ENCODE data around the gene GYS1.
A peak's percentile ranks its signal among the peaks of the same experiment; 100 is the strongest.

The GYS1 gene

DNA sequence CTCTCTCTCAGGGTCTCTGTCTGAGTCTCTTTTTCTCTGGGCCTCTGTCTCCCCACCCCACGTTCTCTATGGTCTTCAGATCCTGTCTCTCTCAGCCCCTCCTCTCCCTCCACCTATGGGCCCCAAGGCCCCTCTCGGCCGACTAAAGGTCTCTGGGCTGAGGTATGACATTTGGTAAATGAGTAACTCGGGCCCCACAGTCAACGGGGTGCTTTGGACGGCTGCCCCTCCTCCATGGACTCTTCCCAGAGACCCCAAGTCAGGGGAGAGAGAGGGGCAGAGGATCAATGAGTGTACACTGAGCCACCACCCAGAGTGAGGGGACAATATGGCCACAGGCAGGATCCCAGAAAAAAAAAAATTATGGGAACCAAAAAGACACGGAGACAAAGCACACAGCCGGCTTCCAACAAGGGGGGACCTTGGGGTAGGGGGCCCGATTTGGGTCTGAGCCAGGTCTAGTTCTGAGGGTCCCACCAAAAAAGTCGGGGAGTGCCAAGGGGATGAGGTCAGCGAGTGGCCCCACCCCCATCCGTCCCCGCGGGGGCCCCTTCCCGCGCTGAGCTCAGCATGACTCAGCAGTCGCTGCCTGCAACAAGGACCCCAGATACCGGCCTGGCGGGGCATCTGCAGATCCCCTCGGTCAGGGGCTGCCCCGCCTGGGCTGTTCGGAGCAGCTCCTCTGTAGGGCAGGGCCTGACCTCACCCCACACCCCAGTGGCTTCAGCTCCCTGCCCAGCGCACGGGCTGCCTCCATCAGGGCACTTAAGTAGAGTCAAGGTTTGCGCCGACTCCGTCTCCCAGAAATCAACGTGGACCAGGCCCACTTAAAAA, 29.5 kb downstream of the GYS1 start:
- DNase-seq (ENCODE audit: low spot score): peak; percentile 82

DNA sequence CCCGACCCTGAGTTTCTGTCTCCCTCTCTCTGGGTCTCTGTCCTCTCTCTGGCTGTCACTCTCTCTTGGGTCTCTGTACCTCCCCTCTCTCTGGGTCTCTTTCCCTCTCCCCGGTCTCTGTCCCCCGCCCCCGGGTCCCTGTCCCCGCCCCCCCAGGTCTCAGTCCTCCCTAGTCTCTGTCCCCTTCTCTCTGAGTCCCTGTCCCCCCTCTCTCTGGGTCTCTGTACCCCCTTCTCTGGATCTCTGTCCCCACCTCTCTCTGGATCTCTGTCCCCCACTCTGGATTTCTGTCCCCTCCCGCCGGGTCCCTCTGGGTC, 30.3 kb downstream of the GYS1 start:
- no peak for DNase-seq (ENCODE audit: low spot score)

DNA sequence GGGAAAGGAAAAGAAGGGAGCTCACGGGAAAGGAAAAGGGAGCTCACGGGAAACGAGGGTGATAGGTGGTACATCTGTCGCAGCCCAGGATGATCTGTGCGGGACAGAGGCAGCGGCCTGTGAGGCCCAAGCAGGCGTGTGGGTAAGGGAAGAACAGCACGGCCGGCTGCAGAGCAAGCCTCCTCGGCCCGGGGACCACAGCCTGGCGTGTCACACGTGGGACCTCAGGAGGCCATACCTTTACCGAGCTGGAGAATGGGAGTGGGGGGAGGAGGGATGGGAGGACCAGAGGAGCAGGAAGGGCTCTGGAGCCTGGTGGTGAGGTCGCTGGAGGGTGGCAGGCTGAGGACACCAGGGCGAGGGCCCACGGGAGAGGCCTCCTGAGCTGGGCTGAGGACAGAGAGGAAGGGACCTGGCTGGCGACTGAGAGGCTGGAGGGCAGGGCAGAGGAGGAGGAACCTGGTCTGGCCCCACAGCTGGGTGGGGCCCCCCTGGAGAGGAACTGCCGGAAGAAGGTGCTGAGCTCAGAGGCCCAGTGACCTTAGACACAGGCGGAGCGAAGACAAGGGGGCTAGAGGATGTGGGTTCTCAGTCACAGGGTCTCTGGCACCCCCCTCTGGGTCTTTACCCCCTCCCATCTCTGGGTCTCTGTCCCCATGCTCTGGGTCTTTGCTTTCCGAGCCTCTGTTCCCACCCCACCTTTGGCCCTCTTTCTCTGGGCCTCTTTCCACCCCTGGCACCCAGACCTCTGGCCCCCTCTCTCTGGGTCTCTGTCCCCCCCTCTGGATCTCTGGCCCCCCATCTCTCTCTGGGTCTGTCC, 30.9 kb downstream of the GYS1 start:
- no peak for DNase-seq (ENCODE audit: low spot score)

DNA sequence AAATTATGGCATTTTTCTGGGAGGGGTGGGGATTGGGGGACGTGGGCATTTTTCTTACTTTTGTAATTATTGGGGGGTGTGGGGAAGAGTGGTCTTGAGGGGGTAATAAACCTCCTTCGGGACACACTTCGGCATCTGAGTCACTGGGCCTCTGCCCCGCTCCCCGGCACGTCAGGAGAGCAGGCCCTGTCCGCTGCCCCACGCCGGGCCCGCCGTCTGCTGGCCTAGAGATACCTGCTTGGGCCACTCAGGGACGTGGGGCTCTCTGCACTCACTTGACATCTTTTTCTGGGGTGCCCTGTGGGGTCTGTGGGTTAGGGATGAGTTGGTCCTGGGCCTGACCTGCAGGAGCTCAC, 31.5 kb downstream of the GYS1 start:
- DNase-seq (ENCODE audit: low spot score): no peak

DNA sequence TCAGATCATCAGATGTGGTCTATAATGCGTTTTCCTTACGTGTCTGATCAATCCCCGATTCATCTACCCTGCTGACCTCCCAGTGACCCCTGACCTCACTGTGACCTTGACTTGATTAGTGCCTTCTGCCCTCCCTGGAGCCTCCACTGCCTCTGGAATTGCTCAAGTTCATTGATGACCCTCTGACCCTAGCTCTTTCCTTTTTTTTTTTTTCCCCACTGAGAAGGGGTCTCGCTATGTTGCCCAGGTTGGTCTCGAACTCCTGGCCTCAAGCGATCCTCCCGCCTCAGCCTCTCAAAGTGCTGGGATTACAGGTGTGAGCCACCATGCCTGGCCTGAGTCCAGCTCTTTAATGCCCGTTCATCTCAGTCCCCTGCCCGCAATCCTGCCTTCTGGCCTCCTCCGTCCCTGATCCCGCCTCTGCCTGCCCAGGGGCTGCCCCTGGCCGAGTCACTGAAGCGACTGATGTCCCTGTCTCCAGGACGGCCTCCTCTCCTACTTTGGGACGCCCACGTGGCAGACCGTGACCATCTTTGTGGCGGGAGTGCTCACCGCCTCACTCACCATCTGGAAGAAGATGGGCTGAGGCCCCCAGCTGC, 32.0 kb downstream of the GYS1 start:
- DNase-seq (ENCODE audit: low spot score): no peak

DNA sequence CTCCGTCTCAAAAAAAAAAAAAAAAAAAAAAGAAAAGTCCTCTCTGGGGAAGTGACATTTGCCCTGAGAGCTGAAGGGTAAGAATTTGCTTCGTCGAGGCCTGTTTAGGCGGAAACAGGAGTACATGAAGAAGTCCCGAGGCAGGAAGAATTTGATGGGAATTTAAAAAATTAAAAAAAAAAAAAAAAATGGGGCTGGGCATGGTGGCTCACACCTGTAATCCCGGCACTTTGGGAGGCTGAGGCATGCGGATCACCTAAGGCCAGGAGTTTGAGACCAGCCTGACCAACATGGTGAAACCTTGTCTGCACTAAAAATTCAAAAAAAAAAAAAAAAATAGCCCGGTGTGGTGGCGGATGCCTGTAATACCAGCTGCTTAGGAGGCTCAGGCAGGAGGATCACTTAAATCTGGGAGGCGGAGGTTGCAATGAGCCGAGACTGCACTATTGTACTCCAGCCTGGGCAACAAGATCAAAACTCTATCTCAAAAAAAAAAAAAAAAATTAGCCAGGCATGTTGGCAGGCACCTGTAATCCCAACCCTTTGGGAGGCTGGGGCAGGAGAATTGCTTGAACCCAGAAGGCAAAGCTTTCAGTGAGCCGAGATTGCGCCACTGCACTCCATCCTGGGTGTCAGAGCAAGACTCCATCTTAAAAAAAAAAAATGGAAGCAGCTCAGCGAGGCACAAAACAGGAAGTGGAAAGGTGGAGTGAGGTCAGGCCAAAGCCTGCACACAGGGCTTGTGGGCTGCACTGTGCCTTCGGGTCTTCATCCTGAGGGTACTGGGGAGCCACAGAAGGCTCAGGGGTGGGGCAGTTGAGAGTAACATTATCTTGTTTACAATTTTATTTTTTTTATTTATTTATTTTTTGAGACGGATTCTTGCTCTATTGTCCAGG, 33.5 kb downstream of the GYS1 start:
- DNase-seq (ENCODE audit: low spot score): no peak

DNA sequence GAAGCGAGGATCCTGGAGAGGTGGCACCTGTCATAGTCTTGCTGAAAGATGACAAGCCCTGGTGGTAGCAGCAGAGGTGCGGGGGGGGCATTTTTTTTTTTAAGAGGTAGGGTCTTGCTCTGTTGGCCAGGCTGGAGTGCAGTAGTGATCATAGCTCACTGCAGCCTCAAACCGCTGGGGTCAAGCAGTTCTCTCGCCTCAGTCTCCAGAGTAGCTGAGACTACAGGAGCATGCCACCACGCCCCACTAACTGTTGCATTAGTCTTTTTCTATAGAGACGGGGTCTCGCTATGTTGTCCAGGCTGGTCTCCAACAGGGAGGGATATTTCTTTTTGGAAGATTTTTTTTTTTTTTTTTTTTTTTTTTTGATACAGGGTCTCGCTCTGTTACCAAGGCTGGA, 35.1 kb downstream of the GYS1 start:
- no peak for DNase-seq (ENCODE audit: low spot score)

DNA sequence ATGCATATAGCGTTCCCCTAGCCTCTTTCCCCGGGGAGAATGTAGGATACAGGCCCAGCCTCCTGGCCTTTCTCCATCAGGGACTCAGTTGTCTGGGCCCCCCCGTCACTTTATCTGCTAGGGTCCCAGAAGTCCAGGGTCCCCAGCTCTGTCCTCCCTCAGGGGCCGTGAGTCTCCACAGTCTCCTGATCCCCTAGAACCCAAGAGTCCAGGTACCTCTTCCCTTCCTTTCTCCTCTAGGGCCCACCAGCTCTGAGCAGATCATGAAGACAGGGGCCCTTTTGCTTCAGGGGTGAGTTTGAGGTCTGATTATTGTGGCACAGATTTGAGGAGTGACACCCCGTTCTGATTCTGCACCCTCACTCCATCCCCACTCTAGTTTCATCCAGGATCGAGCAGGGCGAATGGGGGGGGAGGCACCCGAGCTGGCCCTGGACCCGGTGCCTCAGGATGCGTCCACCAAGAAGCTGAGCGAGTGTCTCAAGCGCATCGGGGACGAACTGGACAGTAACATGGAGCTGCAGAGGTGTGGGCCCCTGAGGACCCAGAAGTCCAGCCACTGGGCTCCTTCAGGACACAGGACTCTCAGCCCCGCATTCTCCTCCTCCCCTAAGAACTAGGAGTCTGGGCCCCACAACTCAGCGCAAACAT, 37.7 kb downstream of the GYS1 start:
- DNase-seq (ENCODE audit: low spot score): no peak

DNA sequence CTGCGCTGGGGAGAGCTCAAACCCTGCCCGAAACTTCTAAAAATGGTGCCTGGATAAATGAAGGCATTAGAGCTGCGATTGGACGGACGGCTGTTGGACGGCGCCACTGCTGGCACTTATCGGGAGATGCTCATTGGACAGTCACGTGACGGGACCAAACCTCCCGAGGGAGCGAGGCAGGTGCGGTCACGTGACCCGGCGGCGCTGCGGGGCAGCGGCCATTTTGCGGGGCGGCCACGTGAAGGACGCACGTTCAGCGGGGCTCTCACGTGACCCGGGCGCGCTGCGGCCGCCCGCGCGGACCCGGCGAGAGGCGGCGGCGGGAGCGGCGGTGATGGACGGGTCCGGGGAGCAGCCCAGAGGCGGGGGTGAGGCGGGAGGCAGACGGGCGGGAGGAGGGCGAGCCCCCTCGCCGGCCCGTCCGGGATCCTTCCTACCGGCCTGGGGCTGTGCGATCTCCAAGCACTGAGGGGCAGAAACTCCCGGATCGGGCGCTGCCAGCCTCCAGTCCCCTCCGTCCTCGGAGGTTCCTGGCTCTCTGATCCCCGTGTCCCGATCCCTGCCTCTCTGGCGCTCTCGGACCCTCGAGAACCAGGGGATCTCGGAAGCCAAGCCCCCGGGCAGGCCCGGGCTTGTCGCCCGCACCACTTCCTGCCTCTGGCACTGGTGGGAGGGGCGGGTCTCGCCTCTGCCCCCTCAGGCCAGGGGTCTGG, 38.4 kb downstream of the GYS1 start, which contains the start of gene BAX:
Gene BAX, plus strand, starts transcription at position 281 of the 713 bp plus-strand sequence. Its CDS starts 54 bp downstream, at position 335.
- peak; percentile 97 for DNase-seq (ENCODE audit: low spot score)

DNA sequence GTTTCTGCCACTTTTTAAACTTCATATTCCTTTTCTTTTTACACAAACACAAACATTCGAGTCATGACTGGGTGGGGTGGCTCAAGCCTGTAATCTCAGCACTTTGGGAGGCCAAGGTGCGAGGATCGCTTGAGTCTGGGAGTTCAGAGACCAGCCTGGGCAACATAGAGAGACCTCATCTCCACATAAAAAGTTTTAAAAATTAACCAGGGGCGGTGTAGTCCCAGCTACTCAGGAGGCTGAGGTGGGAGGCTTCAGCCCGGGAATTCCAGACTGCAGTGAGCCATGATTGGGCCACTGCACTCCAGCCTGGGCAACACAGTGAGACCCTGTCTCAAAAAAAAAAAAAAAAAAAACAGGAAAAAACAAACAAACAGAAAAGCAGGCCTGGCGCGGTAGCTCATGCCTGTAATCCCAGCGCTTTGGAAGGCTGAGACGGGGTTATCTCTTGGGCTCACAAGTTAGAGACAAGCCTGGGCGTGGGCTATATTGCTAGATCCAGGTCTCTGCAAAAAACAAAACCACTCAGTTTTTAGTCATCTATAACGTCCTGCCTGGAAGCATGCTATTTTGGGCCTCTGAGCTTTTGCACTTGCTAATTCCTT, 39.0 kb downstream of the GYS1 start:
- no peak for DNase-seq (ENCODE audit: low spot score)

DNA sequence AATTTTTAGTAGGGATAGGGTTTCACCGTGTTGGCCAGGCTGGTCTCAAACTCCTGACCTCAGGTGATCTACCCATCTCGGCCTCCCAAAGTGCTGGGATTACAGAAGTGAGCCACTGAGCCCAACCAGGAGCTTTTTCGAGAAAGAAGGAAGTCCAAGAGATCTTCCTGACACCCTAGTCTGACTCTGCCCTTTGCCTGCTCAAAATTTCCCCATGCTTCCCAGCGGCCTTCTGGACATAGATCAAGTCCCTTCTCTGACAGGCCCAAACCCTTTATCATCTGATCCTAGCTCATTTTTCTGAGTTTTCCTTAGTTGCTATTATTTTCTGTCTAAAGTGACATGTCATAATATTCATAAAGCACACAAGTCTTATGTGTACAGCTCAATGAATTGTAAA, 40.0 kb downstream of the GYS1 start:
- no peak for DNase-seq (ENCODE audit: low spot score)

DNA sequence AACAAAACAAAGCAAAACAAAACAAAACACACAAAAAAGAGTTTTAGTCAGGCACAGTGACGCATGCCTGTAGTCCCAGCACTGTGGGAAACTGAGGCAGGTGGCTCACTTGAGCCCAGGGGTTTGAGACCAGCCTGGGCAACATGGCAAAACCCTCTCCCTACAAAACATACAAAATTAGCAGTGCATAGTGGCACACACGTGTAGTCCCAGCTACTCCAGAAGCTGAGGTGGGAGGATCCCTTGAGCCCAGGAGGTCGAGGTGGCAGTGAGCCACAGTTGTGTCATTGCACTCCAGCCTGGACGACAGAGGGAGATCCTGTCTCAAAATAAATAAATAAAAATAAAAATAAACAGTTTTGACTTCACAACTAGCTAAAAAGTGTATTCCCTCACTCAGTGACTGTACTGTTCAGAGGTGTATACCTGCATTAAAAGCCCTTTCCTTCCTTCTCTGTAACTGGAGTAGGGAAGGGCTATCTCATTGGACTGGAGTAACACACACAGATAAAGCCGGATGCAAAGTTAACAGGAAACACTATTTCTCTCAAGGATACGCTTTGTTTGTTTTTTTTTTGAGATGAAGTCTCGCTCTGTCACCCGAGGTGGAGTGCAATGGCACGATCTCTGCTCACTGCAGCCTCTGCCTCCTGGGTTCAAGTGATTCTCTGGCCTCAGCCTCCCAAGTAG, 42.1 kb downstream of the GYS1 start:
- no peak for DNase-seq (ENCODE audit: low spot score)

DNA sequence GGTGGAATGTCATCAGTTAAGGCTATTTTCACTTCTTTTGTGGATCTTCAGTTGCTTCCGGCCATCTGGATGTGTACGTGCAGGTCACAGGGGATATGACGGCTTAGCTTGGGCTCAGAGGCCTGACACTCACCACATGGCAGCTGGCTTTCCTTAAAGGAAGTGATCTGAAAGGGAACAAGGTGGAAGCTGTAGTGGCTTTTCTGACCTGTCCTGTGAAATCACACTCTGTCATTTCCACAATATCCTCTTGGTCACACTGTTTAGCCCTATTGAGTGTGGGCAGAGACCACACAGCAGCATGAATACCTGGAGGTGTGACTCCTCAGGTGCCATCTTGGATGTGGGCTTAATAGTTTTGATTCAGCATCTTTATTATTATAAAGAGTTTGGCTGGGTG, 43.0 kb downstream of the GYS1 start:
- DNase-seq (ENCODE audit: low spot score): no peak

DNA sequence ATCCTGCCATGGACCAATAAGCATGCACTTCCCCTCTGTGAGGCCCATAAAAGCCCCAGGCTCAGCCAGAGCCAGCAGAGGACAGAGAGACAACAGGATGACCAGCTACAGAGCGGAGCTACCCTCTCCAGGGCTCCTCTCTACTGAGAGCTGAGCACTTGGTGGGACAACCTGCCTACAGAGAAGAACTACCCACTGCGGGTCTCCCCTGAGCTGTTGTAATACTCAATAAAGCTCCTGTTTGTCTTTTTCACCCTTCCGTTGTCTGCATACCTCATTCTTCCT, 45.9 kb downstream of the GYS1 start:
- DNase-seq (ENCODE audit: low spot score): no peak

DNA sequence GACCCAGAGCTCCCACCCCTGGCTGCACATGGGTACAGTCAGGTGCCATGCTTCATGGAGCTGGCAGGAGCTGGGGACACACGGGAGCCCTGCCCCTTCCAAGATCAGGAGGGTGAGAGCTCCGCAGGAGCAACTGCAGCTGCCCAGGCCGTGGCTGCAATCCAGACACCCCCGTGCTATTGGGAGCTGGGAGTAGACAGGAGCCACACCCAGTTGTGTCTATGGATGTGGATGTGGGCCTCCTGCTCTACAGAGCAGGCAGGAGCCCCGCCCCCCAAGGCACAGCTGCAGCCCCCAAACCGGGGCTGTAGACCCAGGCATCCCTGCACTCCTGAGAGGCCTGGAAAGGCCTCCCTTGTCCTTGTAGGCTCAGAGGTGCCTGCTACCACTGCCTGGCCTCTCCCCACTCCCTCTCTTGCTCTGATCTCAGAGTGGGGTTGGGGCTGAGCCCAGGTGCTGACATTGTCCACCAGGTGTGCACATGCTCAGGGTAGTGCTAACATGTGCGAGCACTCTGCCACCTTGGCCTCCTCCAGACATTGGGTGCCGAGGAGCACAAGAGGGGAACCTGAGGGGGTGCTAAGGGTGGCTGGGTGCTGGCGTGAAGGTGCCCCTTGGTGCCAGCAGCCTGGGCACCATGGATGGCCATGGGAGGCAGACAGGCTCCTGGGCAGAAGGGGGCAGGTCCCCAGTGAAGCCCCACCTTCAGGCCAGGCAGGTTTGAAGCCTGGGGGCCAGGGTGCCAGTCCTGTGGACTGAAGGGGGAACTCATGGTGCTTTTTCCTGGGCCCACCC, 46.4 kb downstream of the GYS1 start:
- DNase-seq (ENCODE audit: low spot score): no peak

DNA sequence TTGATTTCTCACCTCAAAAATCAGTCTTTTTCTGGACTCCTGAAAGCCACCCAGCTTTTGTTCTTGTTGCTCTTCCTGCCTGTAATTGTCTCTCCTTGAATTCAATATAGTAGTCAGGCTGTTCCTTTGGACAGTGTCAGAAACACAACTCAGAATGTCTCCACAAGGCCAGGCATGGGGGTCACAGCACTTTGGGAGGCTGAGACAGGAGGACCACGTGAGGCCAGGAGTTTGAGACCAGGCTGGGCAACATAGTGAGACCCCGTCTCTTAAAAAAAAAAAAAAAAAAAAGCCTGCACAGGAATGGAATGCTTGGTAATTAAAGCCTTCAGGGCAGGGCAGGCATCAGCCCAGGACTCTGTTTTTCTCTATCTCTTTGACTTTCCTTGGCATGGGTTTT, 47.3 kb downstream of the GYS1 start:
- no peak for DNase-seq (ENCODE audit: low spot score)

DNA sequence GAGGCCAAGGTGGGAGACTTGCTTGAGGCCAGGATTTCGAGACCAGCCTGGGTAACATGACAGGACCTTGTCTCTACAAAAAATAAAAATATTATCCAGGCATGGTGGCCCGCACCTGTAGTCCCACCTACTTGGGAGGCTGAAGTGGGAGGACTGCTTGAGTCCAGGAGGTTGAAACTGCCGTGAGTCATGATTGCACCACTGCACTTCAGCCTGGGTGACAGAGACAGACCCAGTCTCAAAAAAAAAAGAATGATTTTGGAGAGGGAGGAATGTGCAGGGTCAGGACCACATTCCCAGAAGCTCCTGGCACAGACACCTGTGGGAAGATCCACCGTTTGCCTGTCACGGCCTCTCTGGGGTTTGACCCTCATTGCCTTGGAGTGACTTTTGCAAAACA, 47.7 kb downstream of the GYS1 start:
- DNase-seq (ENCODE audit: low spot score): no peak

DNA sequence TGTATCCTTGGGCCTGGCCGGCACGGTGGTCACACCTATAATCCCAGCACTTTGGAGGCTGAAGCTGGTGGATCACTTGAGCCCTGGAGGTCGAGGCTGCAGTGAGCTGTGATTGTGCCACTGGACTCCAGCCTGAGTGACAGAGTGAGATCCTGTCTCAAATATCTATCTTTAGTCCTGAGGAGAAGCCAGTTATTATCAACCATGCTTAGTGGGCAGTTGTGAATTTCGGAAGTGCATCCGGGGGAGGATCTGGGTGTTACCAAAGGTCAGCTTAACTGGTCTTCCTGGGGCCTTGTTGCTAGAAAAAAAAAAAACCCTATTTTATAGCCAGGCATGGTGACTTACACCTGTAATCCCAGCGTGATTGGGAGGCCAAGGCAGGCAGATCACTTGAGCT, 50.0 kb downstream of the GYS1 start:
- DNase-seq (ENCODE audit: low spot score): no peak

DNA sequence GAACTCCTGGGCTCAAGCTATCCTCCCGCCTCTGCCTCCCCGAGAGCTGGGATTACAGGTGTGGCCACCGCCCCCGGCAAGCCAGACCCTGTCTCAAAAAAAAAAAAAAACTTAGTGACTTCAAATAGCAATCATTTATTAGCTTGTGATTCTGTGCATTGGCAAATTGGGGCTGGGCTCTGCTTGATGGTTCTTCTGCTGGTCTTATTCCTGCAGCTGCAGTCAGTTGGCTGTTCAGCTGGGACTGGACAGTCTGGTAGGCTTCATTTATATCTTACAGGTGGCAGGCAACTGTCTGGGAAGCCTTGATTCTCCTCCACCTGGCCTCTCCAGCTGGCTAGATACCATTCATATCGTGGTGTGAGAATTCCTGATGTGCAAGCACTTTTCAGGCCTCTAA, 52.2 kb downstream of the GYS1 start:
- no peak for DNase-seq (ENCODE audit: low spot score)

Data from left forelimb (tissue), 1 donor.